Panc1 (cell line): Measurements from ENCODE around the gene FBXL19. TPM values are rescaled to one million over a fixed set of nuclear protein-coding genes. Genes with fewer than 3 reads are reported as not detected.

Source experiments
- ATAC-seq: fragments of 200-7000 bp; cut with Tn5 transposase; 2 replicates; pipeline ENCODE4 v1.9.1; 2020; ENCODE audit warnings: mild to moderate bottlenecking, moderate library complexity
- BruUV-seq: library from RNA; stranded (reverse); fragments of 400-500 nt; replicated peaks from 2 replicates; lab custom pipeline; 2021; lab: Mats Ljungman, UMichigan
- CTCF ChIA-PET: fragments of 300-600 bp; sonication (Branson Sonifier 250); formaldehyde crosslinking; loops from one replicate; lab custom pipeline; 2022; ENCODE audit warnings: antibody characterized with exemption; lab: Charles Lee
- POLR2A ChIA-PET: fragments of 300-600 bp; sonication (Branson Sonifier 250); formaldehyde crosslinking; loops from one replicate; lab custom pipeline; 2022; ENCODE audit warnings: antibody characterized with exemption; lab: Charles Lee
- DNase-seq: peaks from one replicate; pipeline ENCODE4 v3.0.0-alpha.2; 2010; ENCODE audit warnings: low read depth, low spot score
- H3K27ac ChIP-seq: 2 replicates; pipeline ENCODE4 v1.5.1; 2011; ENCODE audit warnings: mild to moderate bottlenecking, low read length, inconsistent platforms
- H3K27me3 ChIP-seq: fragments of 200-500 bp; sonication (Bioruptor generic); 2 replicates; pipeline ENCODE4 v1.6.0; 2014; ENCODE audit warnings: low read length, inconsistent platforms; ENCODE audit not compliant: control insufficient read depth, insufficient read depth
- H3K36me3 ChIP-seq: fragments of 200-500 bp; sonication (Bioruptor generic); 2 replicates; pipeline ENCODE4 v1.5.1; 2014; ENCODE audit warnings: inconsistent platforms, mild to moderate bottlenecking, low read length, moderate library complexity; ENCODE audit not compliant: control insufficient read depth, insufficient read depth
- H3K4me1 ChIP-seq: 2 replicates; pipeline ENCODE4 v1.5.1; 2011; ENCODE audit warnings: inconsistent platforms, mild to moderate bottlenecking, low read length, moderate library complexity; ENCODE audit not compliant: control insufficient read depth, insufficient read depth
- H3K4me3 ChIP-seq, 2 experiments: 2 replicates each; pipeline ENCODE4 v1.5.1; 2011 to 2012; ENCODE audit warnings: low read depth in 2 of 2, low read length in 2 of 2, mild to moderate bottlenecking in 2 of 2, inconsistent platforms in 1 of 2, moderate library complexity in 1 of 2
- H3K9me3 ChIP-seq: fragments of 200-500 bp; sonication (Bioruptor generic); 2 replicates; pipeline ENCODE4 v1.5.1; 2014; ENCODE audit warnings: low read depth, mild to moderate bottlenecking, inconsistent platforms, low read length, moderate library complexity; ENCODE audit not compliant: control insufficient read depth, insufficient read depth
- POLR2AphosphoS5 ChIP-seq: IDR thresholded peaks from 2 replicates; pipeline ENCODE4 v1.6.1; 2012; ENCODE audit warnings: mild to moderate bottlenecking, low read depth, low read length, moderate library complexity
- SIN3A ChIP-seq: IDR thresholded peaks from 2 replicates; pipeline ENCODE4 v1.6.1; 2012; ENCODE audit warnings: low read depth, mild to moderate bottlenecking, low read length, moderate library complexity, borderline replicate concordance; ENCODE audit not compliant: insufficient read depth
- TCF7L2 ChIP-seq: IDR thresholded peaks from 2 replicates; pipeline ENCODE4 v1.6.1; 2011; ENCODE audit warnings: mild to moderate bottlenecking, low read depth, low read length, inconsistent platforms
- in situ Hi-C: cut with HindIII; loops from 2 replicates; pipeline ENCODE4 v1.10.0; 2016; ENCODE audit warnings: low sequenced_read_pairs, low pct_unique_long_range_greater_than_20kb
- intact Hi-C: fragments of 100-400 bp; cut with micrococcal nuclease; formaldehyde crosslinking; loops from one replicate; pipeline ENCODE4 v1.10.0; 2022; ENCODE audit not compliant: unreplicated experiment
- total RNA-seq: library from RNA; stranded (reverse); gene quantifications from one replicate; pipeline ENCODE4 v1.2.1, GENCODE V29; 2021; ENCODE audit not compliant: unreplicated experiment
- TF ChIP-seq, protein P1 (sequence below): fragments of 450-650 bp; IDR thresholded peaks from 2 replicates; pipeline ENCODE4 v1.5.1; 2017; ENCODE audit warnings: mild to moderate bottlenecking
- TF ChIP-seq, protein P2 (sequence below), 2 experiments: IDR thresholded peaks; 2 replicates each; pipeline ENCODE4 v1.6.1; 2011 to 2012; ENCODE audit warnings: low read depth in 2 of 2, control low read depth in 1 of 2, low read length in 1 of 2, mild to moderate bottlenecking in 1 of 2, moderate library complexity in 1 of 2; ENCODE audit not compliant: insufficient read depth in 1 of 2

FBXL19 gene
- total RNA-seq, 1 experiment from 2014 or later = 52.3 TPM

DNA sequence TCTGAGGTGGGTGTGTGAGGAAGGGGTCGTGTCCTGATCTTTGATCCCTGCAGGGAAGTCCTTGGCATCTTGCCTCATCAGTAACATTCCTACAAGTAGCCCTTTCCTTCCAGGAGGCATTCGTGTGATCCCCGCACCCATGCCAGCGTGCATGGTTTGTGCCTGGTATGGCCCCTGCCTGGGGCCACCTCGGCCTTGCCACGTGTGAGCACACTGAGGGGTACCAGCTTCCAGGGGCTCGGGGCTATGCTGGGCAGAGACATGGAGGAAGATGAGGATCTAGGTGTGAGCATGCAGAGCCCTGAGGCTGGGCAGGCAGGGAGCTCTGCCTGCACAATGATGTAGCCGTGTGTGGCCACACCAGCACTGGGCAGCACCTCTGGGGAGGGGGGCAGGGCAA is 67.7 kb downstream of the FBXL19 start:
- intact Hi-C loops = loop anchor here (10.0 kb wide), 1 partner anchor 454 kb away; the partner anchor contains the start of gene ZNF843
- H3K4me1 ChIP-seq = peaks cover 10% of the 10 kb centered on the region; the same call in 1 of the 2 replicates
- no peaks in the 10 kb centered on the region for H3K36me3 ChIP-seq
- H3K27ac ChIP-seq = no peak overlapping the region
- BruUV-seq = no TSS peak
- ATAC-seq (no peak; the same call in 1 of the 2 replicates), DNase-seq (no peak)
- H3K9me3 ChIP-seq = no peaks in the 10 kb centered on the region
- H3K27me3 ChIP-seq = no peaks in the 10 kb centered on the region
- ChIA-PET CTCF (no interaction called here), POLR2A (no interaction called here)
- TF ChIP-seq SIN3A = no peak
- TF ChIP-seq, protein P1, sequence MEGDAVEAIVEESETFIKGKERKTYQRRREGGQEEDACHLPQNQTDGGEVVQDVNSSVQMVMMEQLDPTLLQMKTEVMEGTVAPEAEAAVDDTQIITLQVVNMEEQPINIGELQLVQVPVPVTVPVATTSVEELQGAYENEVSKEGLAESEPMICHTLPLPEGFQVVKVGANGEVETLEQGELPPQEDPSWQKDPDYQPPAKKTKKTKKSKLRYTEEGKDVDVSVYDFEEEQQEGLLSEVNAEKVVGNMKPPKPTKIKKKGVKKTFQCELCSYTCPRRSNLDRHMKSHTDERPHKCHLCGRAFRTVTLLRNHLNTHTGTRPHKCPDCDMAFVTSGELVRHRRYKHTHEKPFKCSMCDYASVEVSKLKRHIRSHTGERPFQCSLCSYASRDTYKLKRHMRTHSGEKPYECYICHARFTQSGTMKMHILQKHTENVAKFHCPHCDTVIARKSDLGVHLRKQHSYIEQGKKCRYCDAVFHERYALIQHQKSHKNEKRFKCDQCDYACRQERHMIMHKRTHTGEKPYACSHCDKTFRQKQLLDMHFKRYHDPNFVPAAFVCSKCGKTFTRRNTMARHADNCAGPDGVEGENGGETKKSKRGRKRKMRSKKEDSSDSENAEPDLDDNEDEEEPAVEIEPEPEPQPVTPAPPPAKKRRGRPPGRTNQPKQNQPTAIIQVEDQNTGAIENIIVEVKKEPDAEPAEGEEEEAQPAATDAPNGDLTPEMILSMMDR = no peak
- no peak for TF ChIP-seq TCF7L2
- TF ChIP-seq, protein P2, sequence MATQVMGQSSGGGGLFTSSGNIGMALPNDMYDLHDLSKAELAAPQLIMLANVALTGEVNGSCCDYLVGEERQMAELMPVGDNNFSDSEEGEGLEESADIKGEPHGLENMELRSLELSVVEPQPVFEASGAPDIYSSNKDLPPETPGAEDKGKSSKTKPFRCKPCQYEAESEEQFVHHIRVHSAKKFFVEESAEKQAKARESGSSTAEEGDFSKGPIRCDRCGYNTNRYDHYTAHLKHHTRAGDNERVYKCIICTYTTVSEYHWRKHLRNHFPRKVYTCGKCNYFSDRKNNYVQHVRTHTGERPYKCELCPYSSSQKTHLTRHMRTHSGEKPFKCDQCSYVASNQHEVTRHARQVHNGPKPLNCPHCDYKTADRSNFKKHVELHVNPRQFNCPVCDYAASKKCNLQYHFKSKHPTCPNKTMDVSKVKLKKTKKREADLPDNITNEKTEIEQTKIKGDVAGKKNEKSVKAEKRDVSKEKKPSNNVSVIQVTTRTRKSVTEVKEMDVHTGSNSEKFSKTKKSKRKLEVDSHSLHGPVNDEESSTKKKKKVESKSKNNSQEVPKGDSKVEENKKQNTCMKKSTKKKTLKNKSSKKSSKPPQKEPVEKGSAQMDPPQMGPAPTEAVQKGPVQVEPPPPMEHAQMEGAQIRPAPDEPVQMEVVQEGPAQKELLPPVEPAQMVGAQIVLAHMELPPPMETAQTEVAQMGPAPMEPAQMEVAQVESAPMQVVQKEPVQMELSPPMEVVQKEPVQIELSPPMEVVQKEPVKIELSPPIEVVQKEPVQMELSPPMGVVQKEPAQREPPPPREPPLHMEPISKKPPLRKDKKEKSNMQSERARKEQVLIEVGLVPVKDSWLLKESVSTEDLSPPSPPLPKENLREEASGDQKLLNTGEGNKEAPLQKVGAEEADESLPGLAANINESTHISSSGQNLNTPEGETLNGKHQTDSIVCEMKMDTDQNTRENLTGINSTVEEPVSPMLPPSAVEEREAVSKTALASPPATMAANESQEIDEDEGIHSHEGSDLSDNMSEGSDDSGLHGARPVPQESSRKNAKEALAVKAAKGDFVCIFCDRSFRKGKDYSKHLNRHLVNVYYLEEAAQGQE (IDR thresholded peaks at IDR 0.05; ENCODE audit: insufficient read depth in 1 of 2, low read depth in 2 of 2, low read length in 1 of 2) = no peak
- TF ChIP-seq POLR2AphosphoS5 = no peak
- H3K4me3 ChIP-seq = no peak overlapping the region
- in situ Hi-C loops = no loop called here

DNA sequence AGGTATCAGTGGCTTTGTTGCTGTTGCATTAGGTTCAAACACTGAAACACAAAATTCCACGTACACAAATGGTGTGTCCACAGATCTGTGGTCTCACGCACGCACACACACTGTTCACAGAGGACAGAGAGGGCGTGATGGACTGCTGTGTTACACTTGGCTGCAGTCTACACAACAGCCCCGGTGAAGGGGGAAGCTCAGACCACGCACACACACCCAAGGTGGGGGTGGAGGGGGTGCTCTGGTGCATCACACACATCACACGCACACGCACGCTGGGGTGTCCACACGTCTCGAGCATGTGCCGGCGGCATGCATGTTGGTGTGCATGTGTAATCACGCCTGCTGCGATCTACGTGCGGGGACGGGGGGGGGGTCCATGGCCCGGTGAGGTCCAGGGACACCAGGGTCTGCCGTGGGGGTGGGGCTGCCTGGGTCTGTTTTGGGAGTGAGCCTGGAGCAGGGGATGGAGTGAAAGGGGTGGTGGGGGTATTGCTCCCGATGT is 69.0 kb downstream of the FBXL19 start:
- H3K4me3 ChIP-seq = no peak overlapping the region
- no peak for TF ChIP-seq SIN3A
- TF ChIP-seq, protein P1 = no peak
- TF ChIP-seq, protein P2 (IDR thresholded peaks at IDR 0.05; ENCODE audit: insufficient read depth in 1 of 2, low read depth in 2 of 2, low read length in 1 of 2) = no peak
- TF ChIP-seq TCF7L2 = no peak
- in situ Hi-C loops (no loop called here), intact Hi-C loops (loop anchor here (10.0 kb wide), 1 partner anchor 452 kb away; the partner anchor contains the start of gene ZNF843)
- ChIA-PET CTCF (no interaction called here), POLR2A (interaction anchor here (0.5 kb wide), 1 partner anchor 125 kb away, joined by 5 read pairs; the partner anchor contains the start of gene KAT8)
- H3K27me3 ChIP-seq = no peaks in the 10 kb centered on the region
- no peak overlapping the region for H3K27ac ChIP-seq
- H3K36me3 ChIP-seq = no peaks in the 10 kb centered on the region
- no peaks in the 10 kb centered on the region for H3K9me3 ChIP-seq
- ATAC-seq = no peak
- BruUV-seq = no TSS peak
- no peak for DNase-seq
- H3K4me1 ChIP-seq = peaks cover 11% of the 10 kb centered on the region; the same call in 1 of the 2 replicates
